GM12872 (cell line): ENCODE data around the gene SLC66A3.

Source experiments
- TF ChIP-seq, protein P1 (sequence below): IDR thresholded peaks from 3 replicates; pipeline ENCODE4 v1.5.1; 2011; ENCODE audit warnings: low read depth, mild to moderate bottlenecking, low read length, moderate library complexity; ENCODE audit not compliant: insufficient read depth

Gene SLC66A3

GRCh38 chr2:11152591-11152990 is 2.7 kb upstream of the SLC66A3 start:
- TF ChIP-seq, protein P1, sequence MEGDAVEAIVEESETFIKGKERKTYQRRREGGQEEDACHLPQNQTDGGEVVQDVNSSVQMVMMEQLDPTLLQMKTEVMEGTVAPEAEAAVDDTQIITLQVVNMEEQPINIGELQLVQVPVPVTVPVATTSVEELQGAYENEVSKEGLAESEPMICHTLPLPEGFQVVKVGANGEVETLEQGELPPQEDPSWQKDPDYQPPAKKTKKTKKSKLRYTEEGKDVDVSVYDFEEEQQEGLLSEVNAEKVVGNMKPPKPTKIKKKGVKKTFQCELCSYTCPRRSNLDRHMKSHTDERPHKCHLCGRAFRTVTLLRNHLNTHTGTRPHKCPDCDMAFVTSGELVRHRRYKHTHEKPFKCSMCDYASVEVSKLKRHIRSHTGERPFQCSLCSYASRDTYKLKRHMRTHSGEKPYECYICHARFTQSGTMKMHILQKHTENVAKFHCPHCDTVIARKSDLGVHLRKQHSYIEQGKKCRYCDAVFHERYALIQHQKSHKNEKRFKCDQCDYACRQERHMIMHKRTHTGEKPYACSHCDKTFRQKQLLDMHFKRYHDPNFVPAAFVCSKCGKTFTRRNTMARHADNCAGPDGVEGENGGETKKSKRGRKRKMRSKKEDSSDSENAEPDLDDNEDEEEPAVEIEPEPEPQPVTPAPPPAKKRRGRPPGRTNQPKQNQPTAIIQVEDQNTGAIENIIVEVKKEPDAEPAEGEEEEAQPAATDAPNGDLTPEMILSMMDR: no peak

GRCh38 chr2:11154016-11154922 is 998 bp upstream of the SLC66A3 start:
- TF ChIP-seq, protein P1: 0 out of 3 replicates have a peak, but pooled peaks have one; percentile 2

DNA sequence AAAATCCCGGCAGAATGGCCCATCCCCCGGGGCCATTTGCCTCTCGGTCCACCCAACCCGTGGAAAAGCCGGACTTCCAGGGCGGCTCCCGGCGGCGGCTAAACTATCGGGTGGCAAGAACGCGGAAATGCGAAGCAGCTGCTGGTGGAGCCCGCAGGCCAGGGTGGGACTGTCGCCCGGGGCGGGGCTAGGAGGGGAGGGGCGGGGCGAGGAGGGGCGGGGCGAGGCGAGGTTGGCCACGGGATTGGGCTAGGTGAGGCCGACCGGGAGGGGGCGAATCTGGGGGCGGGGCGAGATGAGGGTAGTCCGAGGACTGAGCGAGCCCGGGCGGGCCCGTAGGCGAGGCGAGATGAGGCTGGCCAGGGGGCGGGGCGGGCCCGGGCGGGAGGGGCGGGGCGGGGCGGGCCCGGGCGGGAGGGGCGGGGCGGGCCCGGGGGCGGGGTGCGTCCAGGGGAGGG is 315 bp upstream of the SLC66A3 start:
- TF ChIP-seq, protein P1: no peak

DNA sequence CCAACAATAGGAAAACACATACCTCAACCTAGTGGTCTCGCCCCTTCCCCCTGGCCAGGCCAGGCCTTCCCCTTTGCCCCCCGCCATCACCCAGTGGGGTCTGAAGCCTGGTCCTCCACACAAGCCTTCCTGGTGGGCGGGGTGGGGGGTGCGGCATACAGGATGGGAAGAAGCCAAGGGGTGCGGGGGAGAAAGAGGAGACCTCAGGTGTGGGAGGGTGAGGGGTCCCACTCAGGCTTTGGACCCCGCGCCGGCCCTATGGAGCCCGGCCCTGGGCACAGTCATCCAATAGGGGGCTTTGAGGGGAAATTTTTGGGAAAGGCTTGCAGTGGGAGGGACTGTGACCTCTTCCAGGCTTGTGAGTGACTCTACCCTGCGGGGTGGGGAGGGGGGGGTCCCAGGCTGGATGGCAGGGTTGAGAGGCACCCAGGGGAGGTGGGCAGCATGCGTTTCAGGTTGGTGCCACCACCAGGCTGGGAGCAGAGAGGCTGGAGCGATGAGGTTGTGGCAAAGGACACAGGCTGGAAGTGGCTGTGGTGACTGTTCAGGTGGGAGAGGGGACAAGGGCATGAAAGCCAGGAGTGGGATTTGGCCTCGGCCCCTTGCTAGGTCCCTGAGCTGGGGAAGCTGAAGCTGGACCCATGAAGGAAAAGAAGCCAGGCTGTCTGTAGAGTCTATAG is 1.3 kb downstream of the SLC66A3 start:
- TF ChIP-seq, protein P1: no peak

DNA sequence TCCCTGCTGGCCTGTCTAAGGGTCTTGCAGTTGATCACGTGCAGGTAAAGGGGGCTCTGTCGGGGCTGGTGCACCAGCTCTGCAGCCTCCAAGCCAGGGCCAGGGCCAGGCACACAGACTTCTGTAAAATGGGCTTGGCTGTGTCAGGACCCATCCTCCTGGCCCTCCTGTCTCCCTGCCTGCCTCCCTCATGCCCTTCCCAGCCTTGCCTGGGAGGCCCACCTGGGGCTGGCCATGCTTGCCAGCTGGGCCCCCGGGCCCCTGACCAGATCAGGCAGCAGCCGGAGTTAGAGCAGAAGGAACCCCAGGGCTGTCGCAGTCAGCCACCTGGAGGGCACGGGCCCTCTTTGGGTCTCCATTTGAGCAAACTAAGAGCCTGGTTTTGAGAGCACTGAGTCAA is 2.0 kb downstream of the SLC66A3 start:
- TF ChIP-seq, protein P1: no peak

GRCh38 chr2:11157731-11158130 is 2.5 kb downstream of the SLC66A3 start:
- TF ChIP-seq, protein P1: no peak

DNA sequence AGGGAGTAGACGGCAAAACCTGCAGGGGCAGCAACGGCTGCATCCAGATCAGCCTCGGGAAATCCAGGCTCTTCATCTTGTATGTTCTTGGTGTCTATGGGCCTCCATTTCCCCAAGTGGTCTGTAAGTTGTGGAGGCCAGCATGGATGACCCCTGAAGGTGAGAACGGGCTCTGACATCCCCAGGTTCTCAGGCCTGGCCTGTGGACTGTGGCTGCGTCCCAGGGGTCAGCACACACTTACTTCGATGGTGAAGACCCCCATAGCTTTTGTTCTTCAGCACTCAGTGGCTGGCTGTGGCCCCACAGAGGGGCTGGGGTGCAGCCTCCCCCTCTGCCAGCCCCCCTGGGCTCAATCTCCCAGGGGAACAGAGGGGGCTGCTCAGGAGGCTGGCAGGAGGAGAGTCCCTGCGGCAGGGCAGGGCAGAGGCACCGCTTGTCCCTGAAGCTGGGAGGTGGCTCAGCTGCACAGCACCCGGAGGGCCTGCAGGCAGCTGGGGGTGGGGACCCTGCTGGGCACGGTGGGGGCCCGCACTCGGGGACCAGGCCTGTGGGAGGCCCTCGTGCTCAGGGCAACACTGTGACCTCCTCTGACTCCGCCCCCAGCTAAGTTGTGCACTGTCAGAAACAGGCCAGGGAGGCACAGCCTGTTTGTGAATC is 3.8 kb downstream of the SLC66A3 start:
- TF ChIP-seq, protein P1: no peak
